IMR-90 (cell line): ENCODE measurements around the gene TMEM63C. TPM values are rescaled to one million over a fixed set of nuclear protein-coding genes. Genes with fewer than 3 reads are reported as not detected.

Experiments
- ATAC-seq: fragments of 200-7000 bp; cut with Tn5 transposase; 2 replicates; pipeline ENCODE4 v1.9.1; 2020; ENCODE audit warnings: low read depth, mild to moderate bottlenecking, moderate library complexity
- BruUV-seq: library from RNA; stranded (reverse); fragments of 400-500 nt; replicated peaks from 2 replicates; lab custom pipeline; 2021; lab: Mats Ljungman, UMichigan
- CTCF ChIA-PET: fragments of 300-600 bp; formaldehyde crosslinking; extraction: SDS; loops from one replicate; lab custom pipeline; 2021; ENCODE audit warnings: antibody characterized with exemption; lab: Yijun Ruan, JAX
- POLR2A ChIA-PET: fragments of 300-600 bp; sonication (Branson Sonifier 250); formaldehyde crosslinking; loops from one replicate; lab custom pipeline; 2022; ENCODE audit warnings: antibody characterized with exemption; ENCODE audit not compliant: unreplicated experiment; lab: Charles Lee
- DNase-seq: peaks from one replicate; pipeline ENCODE4 v3.0.0; 2013
- H2AFZ ChIP-seq: replicated peaks from 2 replicates; pipeline ENCODE3; 2013; ENCODE audit warnings: low read length, mild to moderate bottlenecking; ENCODE audit not compliant: poor library complexity
- H2AK5ac ChIP-seq: 2 replicates; pipeline ENCODE4 v1.6.1; 2013; ENCODE audit warnings: low read depth, low read length, inconsistent platforms
- H2AK9ac ChIP-seq: replicated peaks from 2 replicates; pipeline ENCODE3; 2013; ENCODE audit warnings: mild to moderate bottlenecking, low read depth, low read length, moderate library complexity; ENCODE audit not compliant: poor library complexity
- H2BK120ac ChIP-seq: 2 replicates; pipeline ENCODE4 v1.6.1; 2013; ENCODE audit warnings: low read depth, low read length, inconsistent platforms
- H2BK15ac ChIP-seq: 3 replicates; pipeline ENCODE4 v1.6.1; 2013; ENCODE audit warnings: low read depth, low read length, inconsistent platforms
- H2BK20ac ChIP-seq: 2 replicates; pipeline ENCODE4 v1.6.1; 2013; ENCODE audit warnings: low read depth, mild to moderate bottlenecking, inconsistent platforms, low read length, moderate library complexity
- H2BK5ac ChIP-seq: 2 replicates; pipeline ENCODE4 v1.6.1; 2013; ENCODE audit warnings: mild to moderate bottlenecking, low read depth, low read length, inconsistent platforms; ENCODE audit not compliant: poor library complexity, severe bottlenecking
- H3K14ac ChIP-seq: replicated peaks from 2 replicates; pipeline ENCODE4 v1.6.1; 2013; ENCODE audit warnings: low read depth, low read length, inconsistent platforms
- H3K18ac ChIP-seq: 2 replicates; pipeline ENCODE4 v1.6.1; 2013; ENCODE audit warnings: low read depth, low read length, control low read depth
- H3K23ac ChIP-seq: 2 replicates; pipeline ENCODE4 v1.6.1; 2013; ENCODE audit warnings: low read depth, low read length, inconsistent platforms
- H3K27ac ChIP-seq: 2 replicates; pipeline ENCODE4 v1.5.1; 2013; ENCODE audit warnings: mild to moderate bottlenecking, control low read depth, low read length; ENCODE audit not compliant: insufficient read depth
- H3K27me3 ChIP-seq: 2 replicates; pipeline ENCODE4 v1.6.1; 2013; ENCODE audit warnings: low read length; ENCODE audit not compliant: control insufficient read depth, insufficient read depth
- H3K36me3 ChIP-seq: 2 replicates; pipeline ENCODE4 v1.6.1; 2013; ENCODE audit warnings: low read length, mixed read lengths; ENCODE audit not compliant: control insufficient read depth, insufficient read depth
- H3K4ac ChIP-seq: 2 replicates; pipeline ENCODE4 v1.6.1; 2013; ENCODE audit warnings: low read depth, low read length, inconsistent platforms
- H3K4me1 ChIP-seq: 2 replicates; pipeline ENCODE4 v1.6.1; 2013; ENCODE audit warnings: low read length, mixed read lengths; ENCODE audit not compliant: control insufficient read depth, insufficient read depth
- H3K4me2 ChIP-seq: 2 replicates; pipeline ENCODE4 v1.6.1; 2013; ENCODE audit warnings: low read depth, mild to moderate bottlenecking, control low read depth, low read length, moderate library complexity
- H3K4me3 ChIP-seq: 2 replicates; pipeline ENCODE4 v1.5.1; 2013; ENCODE audit warnings: low read depth, mild to moderate bottlenecking, control low read depth, low read length, moderate library complexity; ENCODE audit not compliant: insufficient read depth
- H3K56ac ChIP-seq: 2 replicates; pipeline ENCODE4 v1.6.1; 2013; ENCODE audit warnings: low read length, inconsistent platforms; ENCODE audit not compliant: insufficient read depth; ENCODE audit errors: extremely low read depth
- H3K79me1 ChIP-seq, 2 experiments: 2 replicates each; pipeline ENCODE4 v1.6.1; 2013; ENCODE audit warnings: low read length in 2 of 2, inconsistent platforms in 1 of 2, low read depth in 1 of 2
- H3K9ac ChIP-seq: 2 replicates; pipeline ENCODE4 v1.6.1; 2013; ENCODE audit warnings: low read depth, low read length, control low read depth
- H3K9me1 ChIP-seq: 2 replicates; pipeline ENCODE4 v1.6.1; 2013; ENCODE audit warnings: low read length, inconsistent platforms; ENCODE audit not compliant: insufficient read depth
- H3K9me3 ChIP-seq: 2 replicates; pipeline ENCODE4 v1.6.1; 2013; ENCODE audit warnings: low read length; ENCODE audit not compliant: control insufficient read depth, insufficient read depth
- H4K20me1 ChIP-seq: 2 replicates; pipeline ENCODE4 v1.6.1; 2013; ENCODE audit warnings: low read length, inconsistent platforms; ENCODE audit not compliant: insufficient read depth
- H4K5ac ChIP-seq: 2 replicates; pipeline ENCODE4 v1.6.1; 2013; ENCODE audit warnings: mild to moderate bottlenecking, low read depth, low read length, control low read depth
- H4K8ac ChIP-seq, 2 experiments: 2 replicates each; pipeline ENCODE4 v1.6.1; 2013; ENCODE audit warnings: low read depth in 2 of 2, low read length in 2 of 2, control low read depth in 1 of 2, inconsistent platforms in 1 of 2
- H4K91ac ChIP-seq: 2 replicates; pipeline ENCODE4 v1.6.1; 2013; ENCODE audit warnings: low read depth, low read length, inconsistent platforms; ENCODE audit not compliant: insufficient read depth
- MAFK ChIP-seq: IDR thresholded peaks from 2 replicates; pipeline ENCODE4 v1.6.1; 2012; ENCODE audit warnings: low read depth, low read length, improper control_type of control experiment
- MAZ ChIP-seq: IDR thresholded peaks from 2 replicates; pipeline ENCODE4 v1.6.1; 2012; ENCODE audit warnings: low read depth, mild to moderate bottlenecking, low read length, improper control_type of control experiment, moderate library complexity, borderline replicate concordance
- WGBS, 2 experiments: methylation state at CpG; one replicate each; pipeline versions ENCODE4 v1.1.5 to v1.1.7; 2013; ENCODE audit warnings: missing lambda C conversion rate in 2 of 2; ENCODE audit not compliant: insufficient read length in 1 of 2; ENCODE audit errors: extremely low coverage in 2 of 2; 5-methylcytosine and 5-hydroxymethylcytosine counted together
- dilution Hi-C: fragments of 300-500 bp; cut with HindIII; formaldehyde crosslinking; loops from one replicate; pipeline ENCODE4 v1.14.3; 2018; ENCODE audit warnings: low sequenced_read_pairs; ENCODE audit not compliant: unreplicated experiment
- in situ Hi-C: fragments of 300-500 bp; cut with MboI; formaldehyde crosslinking; loops from 3 replicates; pipeline ENCODE4 v1.14.3; 2019; ENCODE audit warnings: low sequenced_read_pairs, inconsistent platforms, mixed read lengths
- intact Hi-C: fragments of 100-400 bp; cut with micrococcal nuclease; formaldehyde crosslinking; loops from 2 replicates; pipeline ENCODE4 v1.10.0; 2022
- polyA plus RNA-seq, 3 experiments: library from polyadenylated mRNA; depleted of rRNA; stranded (reverse); fragments of >200 nt; gene quantifications; 2 replicates each; pipeline ENCODE4 v1.2.3, GENCODE V29; 2012; ENCODE audit warnings: low replicate concordance in 1 of 3
- total RNA-seq: library from RNA; depleted of rRNA; stranded (reverse); fragments of >200 nt; gene quantifications from 2 replicates; pipeline ENCODE4 v1.2.3, GENCODE V29; 2012
- TF ChIP-seq, protein P1 (sequence below): fragments of 150-350 bp; IDR thresholded peaks from 2 replicates; pipeline ENCODE4 v1.6.1; 2017; ENCODE audit warnings: mild to moderate bottlenecking, antibody characterized with exemption, low read length, low read depth
- TF ChIP-seq, protein P2 (sequence below): conservative IDR thresholded peaks from 2 replicates; pipeline ENCODE4 v1.5.1; 2012; ENCODE audit warnings: mild to moderate bottlenecking, low read depth, low read length, improper control_type of control experiment

The TMEM63C gene
- total and polyA plus RNA-seq, 2 of the 4 experiments (the other 2 are of a cell fraction) = under 0.01 TPM; not detected in 1

DNA sequence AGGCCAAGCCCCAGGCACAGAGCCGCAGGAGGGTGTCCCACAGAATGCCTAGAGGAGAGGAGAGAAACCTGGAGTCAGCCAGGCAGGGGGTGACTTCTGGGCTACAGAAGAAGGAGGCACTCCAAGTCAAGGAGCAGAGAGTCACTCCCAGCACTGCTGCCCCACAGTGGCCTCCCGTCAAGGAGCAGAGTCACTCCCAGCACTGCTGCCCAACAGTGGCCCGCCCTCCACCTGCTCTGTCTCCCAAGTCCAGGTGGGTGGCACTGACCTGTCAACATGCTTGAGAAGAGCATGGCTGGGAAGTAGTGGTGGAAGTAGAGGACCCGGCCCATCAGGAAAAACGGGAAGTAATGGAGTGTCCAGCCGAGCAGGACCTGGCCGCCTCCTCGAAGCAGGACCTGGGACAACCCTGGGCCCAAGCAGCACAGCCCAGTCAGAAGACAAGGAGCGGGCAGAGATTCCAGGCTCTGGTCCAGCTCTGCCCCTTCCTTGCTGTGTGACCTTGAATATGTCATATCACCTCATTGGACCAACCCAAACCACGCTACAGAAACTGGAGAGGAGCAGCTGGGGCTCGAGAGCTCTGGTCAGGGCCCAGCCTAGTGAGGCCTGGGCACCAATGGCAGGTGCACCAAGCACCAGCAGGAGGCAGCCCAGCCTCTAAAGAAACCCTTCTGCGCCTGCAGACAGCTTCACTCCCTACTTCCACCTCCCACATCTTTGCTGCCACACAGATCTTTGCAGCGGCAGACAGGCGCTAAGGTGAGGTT is 97.0 kb downstream of the TMEM63C start:
- Histone ChIP-seq H4K8ac (no peak overlapping the region), H3K4me2 (no peak overlapping the region), H3K27ac (no peak overlapping the region), H3K56ac (no peak overlapping the region), H3K9me3 (no peaks in the 10 kb centered on the region), H2AK9ac (no peak overlapping the region), H4K5ac (no peak overlapping the region), H2AK5ac (no peak overlapping the region), H3K27me3 (no peaks in the 10 kb centered on the region), H3K79me1 (no peaks in the 10 kb centered on the region), H3K14ac (no peak overlapping the region), H3K4me1 (no peaks in the 10 kb centered on the region), H3K18ac (no peak overlapping the region), H2BK120ac (no peak overlapping the region), H3K9me1 (no peaks in the 10 kb centered on the region), H2BK20ac (no peak overlapping the region), H2AFZ (no peak overlapping the region), H3K23ac (no peak overlapping the region), H2BK15ac (no peak overlapping the region), H4K20me1 (no peaks in the 10 kb centered on the region), H3K4me3 (no peak overlapping the region), H3K4ac (no peak overlapping the region), H4K91ac (no peak overlapping the region), H3K36me3 (peaks cover 17% of the 10 kb centered on the region), H3K9ac (no peak overlapping the region), H2BK5ac (no peak overlapping the region)
- POLR2A ChIA-PET = no interaction called here
- dilution Hi-C loops = no loop called here
- WGBS, 2 experiments = 86% methylated on average over 7 of the region's 14 CpGs; no CpG with 5 or more reads in 1 of the 2 experiments
- CTCF ChIA-PET = no interaction called here
- DNase-seq (no peak), ATAC-seq (no peak)
- TF ChIP-seq, protein P1, sequence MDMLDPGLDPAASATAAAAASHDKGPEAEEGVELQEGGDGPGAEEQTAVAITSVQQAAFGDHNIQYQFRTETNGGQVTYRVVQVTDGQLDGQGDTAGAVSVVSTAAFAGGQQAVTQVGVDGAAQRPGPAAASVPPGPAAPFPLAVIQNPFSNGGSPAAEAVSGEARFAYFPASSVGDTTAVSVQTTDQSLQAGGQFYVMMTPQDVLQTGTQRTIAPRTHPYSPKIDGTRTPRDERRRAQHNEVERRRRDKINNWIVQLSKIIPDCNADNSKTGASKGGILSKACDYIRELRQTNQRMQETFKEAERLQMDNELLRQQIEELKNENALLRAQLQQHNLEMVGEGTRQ = no peak
- TF ChIP-seq MAZ (no peak), MAFK (no peak)
- TF ChIP-seq, protein P2, sequence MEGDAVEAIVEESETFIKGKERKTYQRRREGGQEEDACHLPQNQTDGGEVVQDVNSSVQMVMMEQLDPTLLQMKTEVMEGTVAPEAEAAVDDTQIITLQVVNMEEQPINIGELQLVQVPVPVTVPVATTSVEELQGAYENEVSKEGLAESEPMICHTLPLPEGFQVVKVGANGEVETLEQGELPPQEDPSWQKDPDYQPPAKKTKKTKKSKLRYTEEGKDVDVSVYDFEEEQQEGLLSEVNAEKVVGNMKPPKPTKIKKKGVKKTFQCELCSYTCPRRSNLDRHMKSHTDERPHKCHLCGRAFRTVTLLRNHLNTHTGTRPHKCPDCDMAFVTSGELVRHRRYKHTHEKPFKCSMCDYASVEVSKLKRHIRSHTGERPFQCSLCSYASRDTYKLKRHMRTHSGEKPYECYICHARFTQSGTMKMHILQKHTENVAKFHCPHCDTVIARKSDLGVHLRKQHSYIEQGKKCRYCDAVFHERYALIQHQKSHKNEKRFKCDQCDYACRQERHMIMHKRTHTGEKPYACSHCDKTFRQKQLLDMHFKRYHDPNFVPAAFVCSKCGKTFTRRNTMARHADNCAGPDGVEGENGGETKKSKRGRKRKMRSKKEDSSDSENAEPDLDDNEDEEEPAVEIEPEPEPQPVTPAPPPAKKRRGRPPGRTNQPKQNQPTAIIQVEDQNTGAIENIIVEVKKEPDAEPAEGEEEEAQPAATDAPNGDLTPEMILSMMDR = 0 out of 2 replicates have a peak, but pooled peaks have one; percentile 7
- intact Hi-C loops = no loop called here
- BruUV-seq = no TSS peak
- in situ Hi-C loops = no loop called here
